HG03521 (cell line): Measurements from ENCODE around the gene TPRA1.
A peak's percentile ranks its signal among the peaks of the same experiment; 100 is the strongest.

Source experiments
- ATAC-seq: cut with Tn5 transposase; IDR thresholded peaks from one replicate; pipeline ENCODE4 v1.9.1; 2021; ENCODE audit warnings: mild to moderate bottlenecking, moderate library complexity; ENCODE audit not compliant: unreplicated experiment

TPRA1 gene

DNA sequence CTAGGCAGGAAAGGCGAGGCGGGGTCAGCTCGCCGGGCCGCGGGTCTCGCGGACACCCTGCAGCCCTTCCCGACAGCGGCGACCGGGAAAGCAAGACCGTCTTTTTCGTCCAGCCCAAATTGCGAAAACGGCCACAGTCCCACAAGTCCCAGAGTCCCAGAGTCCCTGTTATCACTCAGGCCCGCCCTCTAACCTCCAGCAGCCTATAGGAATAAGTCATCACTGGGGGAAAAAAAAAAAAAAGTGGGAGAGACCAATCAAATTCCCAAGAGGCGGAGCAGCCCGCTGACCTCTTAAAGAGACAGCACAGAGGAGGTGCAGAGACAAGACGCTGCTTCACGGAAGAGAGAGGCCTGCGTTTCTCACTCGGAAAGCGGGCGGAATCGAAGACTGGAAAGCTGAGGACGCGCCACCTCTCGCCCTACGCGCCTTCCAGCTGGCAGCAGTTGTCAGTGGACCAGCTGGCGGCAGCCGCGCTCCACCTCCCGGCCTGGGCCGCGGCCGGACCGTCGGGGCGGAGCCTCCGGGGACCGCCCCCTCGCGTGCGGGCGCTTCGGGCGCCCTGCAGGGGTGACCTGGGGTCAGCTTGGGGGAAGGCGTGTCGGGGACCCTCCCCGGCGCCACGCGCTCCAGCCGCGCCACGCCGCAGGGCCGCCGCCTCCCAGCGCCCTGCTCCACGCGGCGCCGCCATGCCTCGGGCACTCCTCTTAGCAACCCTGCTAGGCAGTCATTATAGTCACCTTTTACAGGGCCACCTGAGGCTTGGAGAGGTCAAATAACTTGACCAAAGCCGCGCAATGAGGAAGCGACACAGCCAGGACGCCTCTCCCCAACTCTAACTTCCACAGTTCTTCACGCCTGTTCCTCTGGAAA is at the start of gene TPRA1:
TPRA1 (minus strand) TSS at position 141 of the 873 bp plus-strand sequence. CDS start 10,587 bp downstream, outside the sequence.
- ATAC-seq, result peak; percentile 71

DNA sequence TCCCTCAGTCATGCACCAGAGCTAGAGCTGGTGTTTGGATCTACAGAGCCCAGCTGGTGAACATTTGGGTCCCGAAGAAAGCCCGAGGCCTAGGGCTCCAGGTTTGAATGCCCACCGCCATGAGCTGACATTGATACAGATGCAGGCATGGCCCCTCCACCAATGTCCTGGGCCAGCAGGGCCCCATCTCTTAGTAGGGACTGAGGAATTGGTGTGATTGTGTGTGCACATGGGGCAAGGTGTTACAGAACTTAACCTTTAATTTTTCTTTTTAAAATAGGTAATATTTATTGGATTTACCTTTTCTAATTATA is 49.5 kb upstream of the TPRA1 start:
- no peak for ATAC-seq

DNA sequence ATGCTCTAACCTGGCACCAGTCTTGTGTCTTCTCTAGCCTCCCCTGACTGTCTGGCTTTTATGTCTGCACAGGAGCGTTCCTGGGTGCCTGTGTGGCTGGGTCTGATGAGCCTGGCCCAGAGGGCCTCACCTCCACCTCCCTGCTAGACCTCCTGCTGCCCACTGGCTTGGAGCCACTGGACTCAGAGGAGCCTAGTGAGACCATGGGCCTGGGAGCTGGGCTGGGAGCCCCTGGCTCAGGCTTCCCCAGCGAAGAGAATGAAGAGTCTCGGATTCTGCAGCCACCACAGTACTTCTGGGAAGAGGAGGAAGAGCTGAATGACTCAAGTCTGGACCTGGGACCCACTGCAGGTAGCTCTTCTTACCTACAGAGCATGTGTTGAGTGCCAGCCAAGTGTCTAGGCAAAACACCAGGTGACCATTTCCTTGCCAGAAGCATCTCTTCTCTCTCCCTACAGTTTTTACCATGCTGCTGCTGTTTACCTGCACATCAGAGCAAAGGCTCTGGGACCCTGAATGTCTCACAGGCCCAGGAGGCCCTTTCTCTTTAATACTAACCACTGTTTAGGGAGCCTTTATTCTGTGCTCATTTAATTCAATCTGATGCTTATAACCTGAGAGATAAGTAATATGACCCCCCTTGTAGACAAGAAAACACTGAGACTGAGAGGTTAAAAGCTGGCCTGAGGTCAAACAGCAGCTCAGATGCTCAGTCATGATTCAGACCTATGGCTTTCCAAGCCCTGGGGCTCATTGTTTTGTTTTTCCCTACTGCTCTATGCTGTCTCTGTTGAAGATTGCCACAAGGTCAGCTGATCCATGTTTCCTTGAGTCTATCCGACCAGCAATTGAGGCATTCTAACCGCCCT is 48.9 kb upstream of the TPRA1 start:
- no peak for ATAC-seq

DNA sequence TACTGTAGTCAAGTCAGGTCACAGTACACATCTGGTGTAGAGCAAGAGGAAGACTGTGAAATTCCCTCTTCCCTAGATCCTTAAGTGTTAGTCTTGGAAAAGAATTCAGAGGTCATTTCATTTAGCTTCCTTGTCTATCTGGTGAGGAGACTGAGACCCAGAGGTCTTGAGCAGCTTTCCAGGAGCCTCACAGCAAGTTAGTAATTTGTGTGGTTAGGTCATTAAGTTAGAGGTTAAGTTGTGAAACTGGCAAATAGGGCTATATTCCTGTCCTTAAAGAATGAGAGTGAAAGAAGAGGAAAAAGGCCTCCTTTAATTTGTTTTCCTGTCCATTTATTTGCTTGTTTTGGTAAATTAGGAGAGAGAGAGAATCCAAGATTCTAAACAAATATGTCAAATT is 47.4 kb upstream of the TPRA1 start:
- ATAC-seq, result no peak

DNA sequence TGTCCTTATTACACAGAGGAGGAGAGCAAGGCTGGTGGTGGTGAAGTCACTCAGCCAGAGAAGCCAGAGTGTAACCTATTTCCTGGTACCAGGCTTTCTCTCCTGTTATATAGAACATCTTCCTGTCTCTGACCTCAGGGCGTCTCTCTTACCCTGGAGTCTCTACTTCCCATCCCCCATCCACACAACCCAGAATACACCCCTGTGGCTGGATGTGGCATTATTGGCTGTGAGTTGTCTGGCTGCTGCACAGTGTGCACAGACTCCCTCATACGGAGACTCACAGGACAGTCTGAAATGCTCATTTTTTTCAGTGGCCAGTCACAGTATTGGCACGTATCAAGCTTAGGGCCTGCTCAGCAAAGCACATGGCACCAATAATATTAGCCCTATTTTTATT is 47.0 kb upstream of the TPRA1 start:
- ATAC-seq, result no peak

DNA sequence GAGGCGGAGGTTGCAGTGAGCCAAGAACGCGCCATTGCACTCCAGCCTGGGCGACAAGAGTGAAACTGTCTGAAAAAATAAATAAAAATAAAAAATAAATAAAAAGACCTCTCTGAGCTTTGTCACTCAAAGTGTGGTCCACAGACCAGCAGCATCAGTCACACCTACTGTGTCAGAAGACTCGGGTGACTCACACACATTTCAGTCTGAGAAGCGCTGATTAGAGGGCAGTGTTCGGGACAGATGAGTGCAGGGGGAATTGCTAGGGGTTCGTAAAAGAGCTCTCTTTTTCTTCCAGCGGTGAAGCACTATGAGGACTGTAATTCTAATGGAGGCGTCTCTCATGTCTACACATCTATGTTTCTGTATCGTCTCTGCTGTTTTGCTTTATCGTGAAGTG is 44.1 kb upstream of the TPRA1 start:
- ATAC-seq, result no peak

DNA sequence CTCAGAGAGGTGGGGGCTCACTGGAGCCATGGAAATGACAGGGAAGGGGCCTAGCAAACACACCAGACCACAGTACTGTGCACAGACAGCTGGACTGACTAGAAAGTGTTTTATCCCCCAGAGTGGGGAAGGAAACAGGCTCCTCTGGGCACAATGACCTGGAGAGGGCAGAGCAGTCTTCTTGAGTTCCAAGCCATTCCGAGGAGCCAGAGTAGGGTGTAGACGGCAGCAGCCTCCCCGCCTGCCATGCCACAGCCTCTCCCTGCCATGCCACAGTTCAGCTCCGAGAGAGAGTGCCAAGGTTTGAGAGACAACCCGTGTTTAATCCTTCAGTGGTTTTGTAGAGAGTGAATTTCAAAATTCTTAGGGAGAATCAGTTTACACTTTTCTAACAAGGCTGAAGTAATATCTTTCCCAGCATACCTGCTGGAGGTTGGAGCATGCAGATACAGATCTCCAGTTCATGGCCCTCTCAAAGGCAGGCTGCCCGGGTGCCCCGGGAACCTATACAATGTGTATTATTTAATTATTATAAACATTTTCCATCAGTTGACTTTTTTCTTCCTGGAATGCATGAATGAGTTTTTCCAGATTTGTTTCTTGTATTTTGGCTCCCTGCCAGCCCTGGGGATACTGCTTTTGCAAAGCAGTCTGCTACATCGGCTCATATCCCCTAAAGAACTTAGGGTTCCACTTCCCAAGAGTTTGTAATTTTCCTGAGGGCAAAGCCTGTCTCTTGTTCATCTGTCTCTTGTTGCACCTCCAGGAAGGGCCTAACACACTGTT is 41.7 kb upstream of the TPRA1 start:
- ATAC-seq, result no peak

DNA sequence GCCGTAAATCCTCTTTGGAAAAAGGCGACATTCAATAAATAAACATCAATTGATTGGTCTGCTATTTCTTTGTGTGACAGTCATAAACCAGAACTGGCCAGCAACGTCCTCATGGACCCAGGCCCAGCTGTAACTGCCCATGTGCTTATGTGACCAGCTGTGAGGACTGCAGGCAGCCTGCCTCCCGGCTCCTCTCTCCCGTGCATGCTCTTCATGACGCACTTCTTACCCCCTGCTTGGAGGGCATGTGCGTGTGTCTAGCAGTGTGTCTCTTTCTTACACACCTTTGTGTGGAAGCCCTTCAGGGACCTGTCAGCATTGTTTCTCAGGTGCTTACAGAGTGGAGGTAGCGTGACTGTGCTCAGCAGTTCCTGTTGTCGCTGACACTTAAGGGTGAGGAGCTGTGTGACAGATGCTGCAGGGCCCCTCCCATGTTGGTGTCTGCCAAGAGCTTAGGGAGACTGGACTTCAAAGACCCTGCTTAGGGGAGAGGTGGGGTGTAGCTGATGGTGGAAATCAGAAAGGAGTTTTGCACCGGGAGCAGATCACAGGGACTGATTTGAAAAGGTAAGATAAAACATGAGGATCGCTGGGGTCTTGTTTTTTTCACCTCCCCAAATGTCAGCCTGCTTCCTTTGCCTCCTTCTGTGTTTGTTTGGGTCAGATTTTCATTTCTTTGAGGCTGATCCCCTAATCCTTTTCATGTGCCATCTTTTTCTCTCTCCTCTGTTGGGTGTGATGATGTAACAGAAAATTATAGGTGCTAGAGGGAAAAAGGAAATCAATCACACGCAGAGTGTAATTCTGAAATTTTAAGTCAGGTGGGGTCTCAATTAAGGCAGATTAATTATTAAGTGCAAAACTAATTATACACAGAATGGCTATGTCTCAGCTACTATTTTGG is 40.5 kb upstream of the TPRA1 start:
- ATAC-seq, result no peak

DNA sequence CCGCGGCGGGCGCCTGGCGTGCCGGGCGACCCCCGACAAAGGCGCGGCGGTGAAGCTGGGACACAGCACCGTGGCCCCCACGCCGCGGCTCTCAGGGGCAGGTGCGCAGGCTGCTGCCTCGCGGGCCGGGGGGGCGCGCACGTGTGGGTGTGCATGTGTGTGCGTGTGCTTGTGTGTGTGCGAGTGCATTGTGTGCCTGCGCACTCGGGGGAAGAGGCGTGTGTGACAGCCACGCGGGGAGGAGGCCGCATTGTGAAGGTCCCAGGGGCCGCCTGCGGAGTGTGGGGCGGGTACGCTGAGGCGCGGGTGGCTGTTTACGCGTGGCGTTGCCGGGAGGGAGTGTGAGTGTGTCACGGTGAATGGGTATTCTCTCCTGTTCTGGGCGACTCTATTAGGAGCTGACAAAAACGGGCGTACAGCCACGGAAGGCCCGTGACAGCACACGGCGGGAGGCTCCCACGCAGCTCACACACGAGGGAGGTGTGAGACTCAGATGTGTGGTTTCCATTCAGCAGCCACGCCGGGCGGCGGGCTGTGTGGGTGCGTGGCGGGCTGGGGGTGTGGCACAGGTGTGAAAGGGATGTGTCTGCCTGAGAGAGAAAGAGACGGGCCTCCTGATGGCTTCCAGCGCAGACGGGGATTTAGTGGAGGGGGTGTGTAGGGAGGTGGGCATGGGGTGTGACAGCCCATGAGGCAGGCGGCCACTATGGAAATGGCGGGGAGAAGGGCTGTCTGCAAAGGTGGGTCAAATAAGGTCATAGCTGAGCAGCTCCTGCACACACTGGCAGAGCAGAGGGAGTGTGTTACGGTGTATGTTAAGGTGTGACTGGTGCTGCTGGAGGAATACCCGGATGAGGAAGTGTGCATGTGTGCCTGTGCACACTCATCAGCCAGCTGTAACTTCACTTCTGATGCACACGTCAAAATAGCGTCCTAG is 39.2 kb upstream of the TPRA1 start:
- ATAC-seq, result no peak

DNA sequence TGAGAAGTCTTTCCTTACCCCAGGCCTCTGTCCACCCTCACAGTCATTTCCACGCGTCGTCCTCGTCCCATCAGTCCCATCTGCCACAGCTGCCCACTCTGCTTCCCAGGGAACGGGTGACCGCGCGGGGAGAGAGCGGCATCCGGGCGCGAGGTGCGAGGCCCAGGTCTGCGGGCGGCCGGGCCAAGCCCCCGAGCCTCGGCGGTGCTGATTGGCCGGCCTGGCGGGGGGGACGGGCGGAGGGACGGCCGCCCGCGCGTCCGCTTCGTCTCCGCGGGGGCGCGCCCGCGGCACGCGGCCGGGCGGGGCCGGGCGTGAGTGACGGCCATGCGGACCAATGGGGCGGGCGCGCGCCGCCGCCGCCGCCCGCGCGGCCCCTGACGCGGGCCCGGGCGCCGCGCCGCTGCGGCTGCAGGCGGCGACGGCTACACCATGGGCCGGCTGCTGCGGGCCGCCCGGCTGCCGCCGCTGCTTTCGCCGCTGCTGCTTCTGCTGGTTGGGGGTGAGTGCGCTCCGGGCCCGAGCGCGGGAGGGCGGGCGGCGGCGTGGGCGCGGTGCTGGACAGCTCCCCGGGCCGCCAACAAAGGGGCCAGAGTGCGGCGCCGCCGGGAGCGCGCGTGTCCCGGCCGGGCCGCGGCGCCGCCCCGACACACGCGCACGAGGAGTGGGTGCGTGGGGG is 38.4 kb upstream of the TPRA1 start, which contains the start of gene PODXL2:
PODXL2 (plus strand) TSS at position 398 of the 679 bp plus-strand sequence; CDS start at position 433, 35 bp downstream.
- ATAC-seq, result peak; percentile 59

DNA sequence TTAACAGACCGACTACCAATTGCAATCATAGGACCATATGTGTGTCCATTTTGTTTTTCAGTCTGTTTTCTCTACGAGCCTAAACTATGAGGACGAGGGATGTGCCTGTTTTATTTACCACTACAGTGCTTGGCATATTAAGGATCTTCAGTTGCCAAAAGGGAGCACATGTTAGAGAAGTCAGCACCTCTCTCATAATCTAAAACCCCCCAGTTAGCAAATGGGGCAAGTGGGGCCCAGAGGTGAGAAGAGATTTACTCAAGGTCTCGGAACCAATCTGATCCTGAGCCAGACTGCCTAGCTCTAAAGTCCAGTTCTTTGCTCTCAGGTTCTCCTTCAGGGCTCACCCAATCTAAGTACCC is 37.9 kb upstream of the TPRA1 start:
- ATAC-seq, result no peak

DNA sequence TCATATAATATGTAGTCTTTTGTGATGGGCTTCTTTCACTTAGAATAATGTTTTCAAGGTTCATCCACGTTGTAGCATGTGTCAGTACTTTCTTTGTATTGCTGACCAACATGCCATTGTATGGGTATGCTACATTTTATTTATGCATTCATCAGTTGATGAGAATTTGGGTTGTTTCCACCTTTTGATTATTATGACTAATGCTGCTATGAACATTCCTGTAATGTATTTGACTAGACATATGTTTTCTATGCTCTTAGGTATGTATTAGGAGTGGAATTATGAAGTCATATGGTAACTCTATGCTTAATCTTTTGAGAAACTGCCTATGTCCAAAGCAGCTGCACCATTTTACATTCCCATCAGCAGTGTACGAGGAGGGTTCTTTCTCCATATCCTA is 35.3 kb upstream of the TPRA1 start:
- ATAC-seq, result no peak

DNA sequence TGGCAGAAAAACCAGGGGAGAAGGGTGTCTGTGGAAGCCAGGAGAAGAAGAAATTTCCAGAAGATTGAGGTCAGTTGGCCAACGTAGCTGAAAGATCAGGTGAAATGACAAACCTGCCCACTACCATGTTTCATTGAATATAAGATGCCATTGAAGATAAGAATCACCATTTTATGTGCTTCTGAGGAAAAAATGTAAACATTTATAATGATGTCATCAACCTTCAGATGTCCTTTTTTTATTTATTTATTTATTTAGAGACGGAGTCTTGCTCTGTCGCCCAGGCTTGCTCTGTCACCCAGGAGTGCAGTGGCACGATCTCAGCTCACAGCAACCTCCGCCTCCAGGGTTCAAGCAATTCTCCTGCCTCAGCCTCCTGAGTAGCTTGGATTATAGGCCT is 33.5 kb upstream of the TPRA1 start:
- no peak for ATAC-seq

DNA sequence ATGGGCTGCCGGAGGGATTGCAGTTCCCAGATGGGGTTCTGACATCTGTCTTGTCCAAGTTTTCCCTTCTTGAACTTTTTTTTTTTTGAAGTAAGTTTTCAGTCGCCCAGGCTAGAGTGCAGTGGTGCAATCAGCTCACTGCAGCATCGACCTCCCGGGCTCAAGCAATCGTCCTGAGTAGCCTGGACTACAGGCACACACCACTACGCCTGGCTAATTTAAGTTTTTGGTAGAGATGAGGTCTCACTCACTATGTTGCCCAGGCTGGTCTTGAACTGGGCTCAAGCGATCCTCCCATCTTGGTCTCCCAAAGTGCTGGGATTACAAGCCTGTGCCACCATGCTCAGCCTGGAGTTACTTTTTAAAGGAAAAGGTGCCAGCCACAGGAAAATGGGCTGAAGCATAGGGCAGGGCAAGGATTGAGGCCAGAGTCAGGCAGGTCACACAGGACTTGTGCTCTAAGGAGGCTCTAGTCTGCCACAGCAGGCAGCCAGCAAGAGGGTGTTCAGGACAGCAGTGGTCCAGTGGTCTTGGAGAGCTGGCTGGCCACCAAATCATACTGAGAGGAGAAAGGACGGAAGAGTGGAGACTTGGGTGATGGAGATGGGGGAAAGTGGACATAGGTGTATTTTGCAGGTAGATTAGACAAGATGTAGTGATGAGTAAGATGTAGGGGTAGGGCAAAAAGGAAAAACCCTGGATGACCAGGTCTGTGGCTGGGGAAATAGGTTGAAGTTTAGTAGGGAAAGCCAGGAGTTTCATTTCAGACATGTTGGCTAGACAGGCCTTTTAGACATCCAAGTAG is 32.4 kb upstream of the TPRA1 start:
- ATAC-seq, result no peak

DNA sequence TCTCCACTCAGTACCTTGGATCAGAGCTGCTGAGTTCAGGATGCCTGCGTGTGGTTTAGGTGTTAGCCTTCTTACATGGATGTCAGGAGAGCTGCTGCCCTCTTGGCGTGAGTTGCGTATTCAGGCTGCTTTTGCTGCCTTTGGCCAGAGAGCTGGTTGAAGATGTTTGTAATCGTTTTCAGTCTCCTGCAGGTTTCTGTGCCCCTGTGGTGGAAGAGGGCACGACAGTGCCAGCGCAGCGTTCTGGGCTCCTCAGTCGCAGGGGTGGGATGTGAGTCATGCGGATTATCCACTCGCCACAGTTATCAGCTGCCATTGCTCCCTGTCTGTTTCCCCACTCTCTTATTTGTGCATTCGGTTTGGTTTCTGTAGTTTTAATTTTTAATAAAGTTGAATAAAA is 31.5 kb upstream of the TPRA1 start:
- ATAC-seq, result no peak

DNA sequence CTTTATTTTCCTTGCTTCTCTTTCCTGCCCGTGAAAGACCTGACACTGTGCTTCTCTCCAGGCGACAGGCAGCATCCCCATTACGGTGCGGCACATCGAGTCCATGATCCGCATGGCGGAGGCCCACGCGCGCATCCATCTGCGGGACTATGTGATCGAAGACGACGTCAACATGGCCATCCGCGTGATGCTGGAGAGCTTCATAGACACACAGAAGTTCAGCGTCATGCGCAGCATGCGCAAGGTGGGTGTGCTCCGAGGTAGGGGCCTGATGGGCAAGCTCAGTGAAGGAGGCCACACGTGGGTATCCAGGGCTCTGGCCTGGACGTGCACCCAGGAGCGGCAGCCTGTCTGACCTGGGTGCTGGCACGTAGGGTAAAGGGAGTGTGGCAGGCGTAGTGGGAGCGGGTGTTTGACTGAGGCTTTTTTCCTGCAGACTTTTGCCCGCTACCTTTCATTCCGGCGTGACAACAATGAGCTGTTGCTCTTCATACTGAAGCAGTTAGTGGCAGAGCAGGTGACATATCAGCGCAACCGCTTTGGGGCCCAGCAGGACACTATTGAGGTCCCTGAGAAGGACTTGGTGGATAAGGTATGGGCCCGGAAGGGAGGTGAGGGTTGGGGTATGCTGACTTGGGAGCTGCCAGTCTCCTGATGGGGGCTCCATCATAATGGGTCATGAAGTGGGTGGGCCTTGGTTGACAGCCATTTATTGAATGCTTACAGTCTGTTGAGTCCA is 30.3 kb upstream of the TPRA1 start:
- no peak for ATAC-seq

DNA sequence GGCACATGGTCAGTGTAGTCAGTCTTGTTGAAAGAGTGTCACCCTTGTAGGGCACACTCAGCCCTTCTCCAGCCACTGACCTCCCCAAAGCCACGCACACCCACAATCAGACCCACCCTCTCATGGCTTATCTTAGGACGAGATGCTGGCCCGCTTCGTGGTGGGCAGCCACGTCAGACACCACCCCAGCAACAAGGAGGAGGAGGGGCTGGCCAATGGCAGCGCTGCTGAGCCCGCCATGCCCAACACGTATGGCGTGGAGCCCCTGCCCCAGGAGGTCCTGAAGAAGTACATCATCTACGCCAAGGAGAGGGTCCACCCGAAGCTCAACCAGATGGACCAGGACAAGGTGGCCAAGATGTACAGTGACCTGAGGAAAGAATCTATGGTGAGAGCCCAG is 28.4 kb upstream of the TPRA1 start:
- ATAC-seq, result no peak
